Measurements from ENCODE around the gene ZFAND2B. TPM values are rescaled to one million over a fixed set of nuclear protein-coding genes. Genes with fewer than 3 reads are reported as not detected.

ZFAND2B gene
- polyA plus RNA-seq, 1 donor: 54.6 TPM

GRCh38 chr2:219175486-219175885 is 31.1 kb upstream of the ZFAND2B start:
- peaks cover 48% of the 10 kb centered on the region for H3K36me3 ChIP-seq (ENCODE audit: control insufficient read depth, insufficient read depth, low read length)

DNA sequence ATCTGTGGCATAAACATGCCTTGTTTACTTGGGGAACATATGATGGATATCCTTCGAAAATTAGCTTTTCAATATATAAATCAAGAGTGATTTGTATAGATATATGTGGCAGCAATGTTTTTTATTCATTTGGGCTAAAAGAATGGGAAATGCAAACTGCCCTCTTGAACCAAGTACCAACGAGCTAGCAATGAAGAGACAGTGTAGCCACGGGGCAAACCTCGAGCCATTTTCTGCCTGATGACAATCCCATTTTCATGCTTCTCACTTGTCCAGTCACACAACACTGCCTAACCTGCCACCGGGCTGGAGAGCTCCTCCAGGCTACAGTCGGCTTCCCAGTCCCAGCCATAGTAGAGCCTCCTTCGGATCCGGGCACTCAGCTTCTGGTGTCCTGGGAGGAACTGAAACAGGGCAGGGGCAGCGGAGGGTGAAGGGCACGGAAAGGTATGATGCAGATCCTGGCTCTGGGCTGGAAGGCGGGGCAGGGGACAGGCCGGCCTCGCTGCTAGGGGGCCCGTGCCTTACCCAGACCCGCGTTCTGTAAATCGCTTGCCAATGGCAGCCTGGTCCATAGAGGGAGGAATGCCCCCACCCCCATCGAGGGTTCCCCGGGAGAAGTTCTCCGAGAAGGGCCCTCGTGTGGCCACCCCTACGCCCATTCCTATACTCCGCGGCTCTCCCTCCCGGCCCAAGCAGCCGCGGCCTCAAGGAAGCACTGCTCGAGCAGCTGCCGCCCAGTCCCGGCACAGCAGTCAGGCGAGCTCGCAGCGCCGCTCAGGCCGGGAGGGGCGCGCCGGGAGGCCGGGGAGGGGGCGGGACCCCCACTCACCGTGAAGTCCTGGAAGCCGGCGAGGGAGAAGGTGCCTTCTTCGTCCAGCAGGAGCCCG is 30.4 kb upstream of the ZFAND2B start:
- Histone ChIP-seq H3K27ac (ENCODE audit: low read length) (peak overlapping the region; percentile 98), H3K4me1 (ENCODE audit: control insufficient read depth, insufficient read depth, low read length) (peaks cover 21% of the 10 kb centered on the region), H3K27me3 (ENCODE audit: control insufficient read depth, insufficient read depth, low read length) (no peaks in the 10 kb centered on the region), H3K9me3 (ENCODE audit: control insufficient read depth, low read depth, low read length) (no peaks in the 10 kb centered on the region), H3K4me3 (ENCODE audit: low read length) (peak overlapping the region; percentile 70), H3K36me3 (ENCODE audit: control insufficient read depth, insufficient read depth, low read length) (peaks cover 55% of the 10 kb centered on the region)
- DNase-seq: peak; percentile 34 to 67
- 80% methylated on average over 1 of the region's 45 CpGs for WGBS (ENCODE audit: insufficient coverage, low lambda C conversion rate)

More at GRCh38 chr2:219175486-219175885, 31.1 kb upstream of the ZFAND2B start:
- H3K27me3 ChIP-seq (ENCODE audit: control insufficient read depth, insufficient read depth, low read length): no peaks in the 10 kb centered on the region
- no peaks in the 10 kb centered on the region for H3K9me3 ChIP-seq (ENCODE audit: control insufficient read depth, low read depth, low read length)
- no peak for DNase-seq
- no CpG with 5 or more reads among the region's 7 CpGs for WGBS (ENCODE audit: insufficient coverage, low lambda C conversion rate)
- no peak overlapping the region for H3K27ac ChIP-seq (ENCODE audit: low read length)
- H3K4me1 ChIP-seq (ENCODE audit: control insufficient read depth, insufficient read depth, low read length): peaks cover 27% of the 10 kb centered on the region
- H3K4me3 ChIP-seq (ENCODE audit: low read length): peak overlapping the region; percentile 70

GRCh38 chr2:219176818-219177551 is 29.6 kb upstream of the ZFAND2B start, which contains the start of gene CNPPD1:
Gene CNPPD1 (minus strand): TSS chr2:219176925. CDS start chr2:219176828, 97 bp downstream.
- Histone ChIP-seq H3K9me3 (ENCODE audit: control insufficient read depth, low read depth, low read length) (no peaks in the 10 kb centered on the region), H3K4me1 (ENCODE audit: control insufficient read depth, insufficient read depth, low read length) (peaks cover 21% of the 10 kb centered on the region), H3K4me3 (ENCODE audit: low read length) (peak within 1 kb of the TSS; percentile 70), H3K27ac (ENCODE audit: low read length) (peak within 1 kb of the TSS; percentile 98), H3K27me3 (ENCODE audit: control insufficient read depth, insufficient read depth, low read length) (no peaks in the 10 kb centered on the region), H3K36me3 (ENCODE audit: control insufficient read depth, insufficient read depth, low read length) (peaks cover 55% of the 10 kb centered on the region)
- DNase-seq: peak; percentile 92 to 95
- no CpG with 5 or more reads among the region's 69 CpGs for WGBS (ENCODE audit: insufficient coverage, low lambda C conversion rate)

DNA sequence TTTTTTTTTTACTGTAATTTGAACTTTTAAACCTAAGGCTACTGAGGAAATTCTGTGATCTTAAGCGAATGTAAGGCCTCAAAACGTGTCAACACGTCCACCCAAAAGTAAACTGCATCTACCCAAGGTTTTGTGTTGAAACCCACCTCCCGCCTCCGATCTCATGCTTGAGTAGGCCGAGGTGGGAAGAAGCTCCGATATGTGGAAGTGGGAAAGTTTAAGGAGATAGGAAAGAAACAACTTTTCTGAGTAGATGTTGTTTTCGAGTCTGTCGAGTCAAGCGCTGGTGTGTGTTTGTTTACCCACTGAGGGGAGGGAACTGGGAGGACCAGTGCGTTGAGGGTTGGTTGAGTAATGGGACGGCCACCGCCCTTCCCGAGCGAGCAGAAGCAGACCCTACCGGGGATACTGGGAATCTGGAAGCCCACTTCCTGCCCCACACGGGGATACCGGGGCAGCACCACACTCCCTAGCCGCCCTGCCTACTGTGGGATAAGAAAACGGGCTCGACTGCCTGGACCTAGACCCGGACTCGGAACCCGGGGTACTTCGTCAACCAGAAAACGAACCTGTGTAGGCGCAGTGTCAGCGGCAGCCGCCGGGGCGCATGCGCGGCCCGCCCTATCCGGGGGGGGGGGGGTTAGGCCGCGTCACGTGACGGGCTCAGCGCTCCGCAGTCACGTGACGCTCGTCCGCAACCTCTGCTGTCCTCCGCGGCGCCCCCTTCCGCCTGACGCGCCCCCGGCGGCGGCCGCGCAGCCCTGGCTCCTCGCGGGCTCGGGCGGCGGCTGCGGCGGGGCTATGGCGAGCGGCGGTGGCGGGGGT is 28.8 kb upstream of the ZFAND2B start, which contains the start of gene RETREG2:
Gene RETREG2, plus strand, starts transcription at position 724 of the 825 bp plus-strand sequence. Its CDS starts 78 bp downstream, at position 802.
- Histone ChIP-seq H3K27ac (ENCODE audit: low read length) (peak within 1 kb of the TSS; percentile 98), H3K27me3 (ENCODE audit: control insufficient read depth, insufficient read depth, low read length) (no peaks in the 10 kb centered on the region), H3K36me3 (ENCODE audit: control insufficient read depth, insufficient read depth, low read length) (peaks cover 57% of the 10 kb centered on the region), H3K4me3 (ENCODE audit: low read length) (peak within 1 kb of the TSS; percentile 70), H3K9me3 (ENCODE audit: control insufficient read depth, low read depth, low read length) (no peaks in the 10 kb centered on the region), H3K4me1 (ENCODE audit: control insufficient read depth, insufficient read depth, low read length) (peaks cover 22% of the 10 kb centered on the region)
- no CpG with 5 or more reads among the region's 67 CpGs for WGBS (ENCODE audit: insufficient coverage, low lambda C conversion rate)
- DNase-seq: peak; percentile 94 to 95

- peak overlapping the region; percentile 43 for H3K27ac ChIP-seq (ENCODE audit: low read length)
- peaks cover 27% of the 10 kb centered on the region for H3K4me1 ChIP-seq (ENCODE audit: control insufficient read depth, insufficient read depth, low read length)
- H3K36me3 ChIP-seq (ENCODE audit: control insufficient read depth, insufficient read depth, low read length): peaks cover 57% of the 10 kb centered on the region
- no peak for DNase-seq
- H3K9me3 ChIP-seq (ENCODE audit: control insufficient read depth, low read depth, low read length): no peaks in the 10 kb centered on the region
- peak overlapping the region; percentile 70 for H3K4me3 ChIP-seq (ENCODE audit: low read length)
- no CpG with 5 or more reads among the region's 45 CpGs for WGBS (ENCODE audit: insufficient coverage, low lambda C conversion rate)
- no peaks in the 10 kb centered on the region for H3K27me3 ChIP-seq (ENCODE audit: control insufficient read depth, insufficient read depth, low read length)
Measured at GRCh38 chr2:219178377-219179175, 28.0 kb upstream of the ZFAND2B start.

GRCh38 chr2:219179601-219180465 is 26.7 kb upstream of the ZFAND2B start:
- Histone ChIP-seq H3K27ac (ENCODE audit: low read length) (no peak overlapping the region), H3K27me3 (ENCODE audit: control insufficient read depth, insufficient read depth, low read length) (no peaks in the 10 kb centered on the region), H3K4me1 (ENCODE audit: control insufficient read depth, insufficient read depth, low read length) (peaks cover 23% of the 10 kb centered on the region), H3K4me3 (ENCODE audit: low read length) (peak overlapping the region; percentile 70), H3K9me3 (ENCODE audit: control insufficient read depth, low read depth, low read length) (no peaks in the 10 kb centered on the region), H3K36me3 (ENCODE audit: control insufficient read depth, insufficient read depth, low read length) (peaks cover 53% of the 10 kb centered on the region)
- no CpG with 5 or more reads among the region's 9 CpGs for WGBS (ENCODE audit: insufficient coverage, low lambda C conversion rate)
- no peak for DNase-seq

DNA sequence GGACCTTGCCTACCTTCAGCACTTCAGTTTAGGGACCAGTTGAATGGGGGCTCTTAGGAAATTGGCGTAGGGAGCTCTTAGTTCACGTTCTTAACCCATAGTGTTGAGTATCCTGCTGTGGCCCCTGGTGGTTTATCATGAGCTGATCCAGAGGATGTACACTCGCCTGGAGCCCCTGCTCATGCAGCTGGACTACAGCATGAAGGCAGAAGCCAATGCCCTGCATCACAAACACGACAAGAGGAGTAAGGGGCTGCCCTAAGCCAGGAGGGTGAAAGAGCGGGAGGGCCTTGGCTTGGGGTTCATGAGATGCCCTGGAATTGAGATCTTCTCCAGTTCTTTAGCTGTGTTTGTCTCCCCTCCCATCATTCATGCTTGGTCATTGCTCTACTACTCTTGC is 25.6 kb upstream of the ZFAND2B start:
- no peak for DNase-seq
- Histone ChIP-seq H3K4me3 (ENCODE audit: low read length) (no peak overlapping the region), H3K27ac (ENCODE audit: low read length) (no peak overlapping the region), H3K27me3 (ENCODE audit: control insufficient read depth, insufficient read depth, low read length) (no peaks in the 10 kb centered on the region), H3K9me3 (ENCODE audit: control insufficient read depth, low read depth, low read length) (no peaks in the 10 kb centered on the region), H3K4me1 (ENCODE audit: control insufficient read depth, insufficient read depth, low read length) (peaks cover 16% of the 10 kb centered on the region), H3K36me3 (ENCODE audit: control insufficient read depth, insufficient read depth, low read length) (peaks cover 55% of the 10 kb centered on the region)
- no CpG with 5 or more reads among the region's 5 CpGs for WGBS (ENCODE audit: insufficient coverage, low lambda C conversion rate)

DNA sequence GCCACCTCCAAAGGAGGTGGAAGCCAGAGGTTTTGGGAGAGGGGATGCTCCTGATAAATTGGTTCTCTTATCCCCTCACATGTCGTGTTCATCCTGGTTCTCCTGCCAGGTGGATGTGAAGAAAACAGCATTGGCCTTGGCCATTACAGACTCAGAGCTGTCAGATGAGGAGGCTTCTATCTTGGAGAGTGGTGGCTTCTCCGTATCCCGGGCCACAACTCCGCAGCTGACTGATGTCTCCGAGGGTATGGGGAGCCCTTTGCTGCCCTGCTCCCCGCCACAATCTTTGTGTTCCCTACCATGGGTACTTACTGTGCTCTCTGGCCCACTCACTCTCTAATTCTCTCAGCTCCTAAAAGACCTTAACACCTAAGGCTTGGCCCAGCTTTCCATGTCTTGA is 25.1 kb upstream of the ZFAND2B start:
- no peak for DNase-seq
- Histone ChIP-seq H3K4me3 (ENCODE audit: low read length) (no peak overlapping the region), H3K36me3 (ENCODE audit: control insufficient read depth, insufficient read depth, low read length) (peaks cover 55% of the 10 kb centered on the region), H3K4me1 (ENCODE audit: control insufficient read depth, insufficient read depth, low read length) (peaks cover 16% of the 10 kb centered on the region), H3K9me3 (ENCODE audit: control insufficient read depth, low read depth, low read length) (no peaks in the 10 kb centered on the region), H3K27ac (ENCODE audit: low read length) (no peak overlapping the region), H3K27me3 (ENCODE audit: control insufficient read depth, insufficient read depth, low read length) (no peaks in the 10 kb centered on the region)
- no CpG with 5 or more reads among the region's 6 CpGs for WGBS (ENCODE audit: insufficient coverage, low lambda C conversion rate)

Data from large intestine (tissue), 3 donors.